Right atrium auricular region (tissue), 2 donors: ENCODE measurements around the gene C19orf38. TPM values are rescaled to one million over a fixed set of nuclear protein-coding genes. Genes with fewer than 3 reads are reported as not detected.

Experiments
- DNase-seq: peaks from one replicate; pipeline ENCODE4 v3.0.0-alpha.2; 2019; ENCODE audit warnings: low spot score
- H3K27ac ChIP-seq, 2 donors: fragments of 200-600 bp; sonication (generic); 1 replicate in 1 of 2; 2 replicates in 1 of 2; pipeline ENCODE4 v1.5.1; 2016 to 2019
- H3K27me3 ChIP-seq, 2 donors: fragments of 200-600 bp; sonication (generic); one replicate each; pipeline versions ENCODE4 v1.5.1 to v1.6.0; 2017 to 2019
- H3K36me3 ChIP-seq: fragments of 200-600 bp; sonication (generic); one replicate; pipeline ENCODE4 v1.5.1; 2016
- H3K4me1 ChIP-seq, 2 donors: fragments of 200-600 bp; sonication (generic); one replicate each; pipeline versions ENCODE4 v1.5.1 to v1.6.0; 2017 to 2019
- H3K4me3 ChIP-seq, 2 donors: fragments of 200-600 bp; sonication (generic); 1 replicate in 1 of 2; 2 replicates in 1 of 2; pipeline ENCODE4 v1.5.1; 2017 to 2019; ENCODE audit warnings: mild to moderate bottlenecking in 1 of 2, moderate library complexity in 1 of 2
- H3K9me3 ChIP-seq, 2 donors: fragments of 200-600 bp; sonication (generic); one replicate each; pipeline ENCODE4 v1.5.1; 2019
- CTCF ChIP-seq, 2 donors: fragments of 200-600 bp; sonication (generic); IDR thresholded peaks; one replicate each; pipeline ENCODE4 v1.5.1; 2019; ENCODE audit warnings: antibody characterized with exemption in 2 of 2
- total RNA-seq, 2 donors: library from RNA; depleted of rRNA; stranded (reverse); fragments of >200 nt; gene quantifications; one replicate each; pipeline ENCODE4 v1.1.0, GENCODE V29; 2016

Gene C19orf38
- total RNA-seq, 2 donors from 2014 or later, result 1.5 TPM; not detected in 1

GRCh38 chr19:10882108-10882457 is 33.9 kb downstream of the C19orf38 start:
- Histone ChIP-seq H3K36me3 (no peaks in the 10 kb centered on the region), H3K27me3 (no peaks in the 10 kb centered on the region), H3K27ac (peak overlapping the region; percentile 33 to 68), H3K4me1 (peaks cover 0 to 64% of the 10 kb centered on the region in 2 donors), H3K9me3 (no peaks in the 10 kb centered on the region), H3K4me3 (no peak overlapping the region)
- TF ChIP-seq CTCF (IDR thresholded peaks at IDR 0.05), result no peak
- no peak for DNase-seq

GRCh38 chr19:10884274-10884673 is 36.1 kb downstream of the C19orf38 start:
- no peak for TF ChIP-seq CTCF (IDR thresholded peaks at IDR 0.05)

GRCh38 chr19:10885201-10886169 is 37.3 kb downstream of the C19orf38 start:
- no peak overlapping the region for H3K27ac ChIP-seq

More at GRCh38 chr19:10884274-10884673, 36.1 kb downstream of the C19orf38 start:
- H3K9me3 ChIP-seq, result no peaks in the 10 kb centered on the region
- DNase-seq, result no peak
- no peaks in the 10 kb centered on the region for H3K27me3 ChIP-seq
- H3K36me3 ChIP-seq, result no peaks in the 10 kb centered on the region
- peaks cover 0 to 56% of the 10 kb centered on the region in 2 donors for H3K4me1 ChIP-seq
- no peak overlapping the region for H3K4me3 ChIP-seq
- no peak overlapping the region for H3K27ac ChIP-seq

GRCh38 chr19:10887616-10888367 is 39.6 kb downstream of the C19orf38 start:
- H3K36me3 ChIP-seq, result no peaks in the 10 kb centered on the region
- no peaks in the 10 kb centered on the region for H3K27me3 ChIP-seq
- H3K4me1 ChIP-seq, result peaks cover 0 to 48% of the 10 kb centered on the region in 2 donors
- H3K4me3 ChIP-seq, result no peak overlapping the region
- H3K27ac ChIP-seq, result no peak overlapping the region
- TF ChIP-seq CTCF (IDR thresholded peaks at IDR 0.05), result no peak
- DNase-seq, result no peak
- no peaks in the 10 kb centered on the region for H3K9me3 ChIP-seq

More at GRCh38 chr19:10885201-10886169, 37.3 kb downstream of the C19orf38 start:
- H3K4me3 ChIP-seq, result no peak overlapping the region
- H3K27me3 ChIP-seq, result no peaks in the 10 kb centered on the region
- no peaks in the 10 kb centered on the region for H3K9me3 ChIP-seq
- no peak for DNase-seq
- TF ChIP-seq CTCF (IDR thresholded peaks at IDR 0.05), result no peak
- H3K36me3 ChIP-seq, result no peaks in the 10 kb centered on the region
- H3K4me1 ChIP-seq, result peaks cover 0 to 49% of the 10 kb centered on the region in 2 donors

GRCh38 chr19:10888421-10888866 is 40.2 kb downstream of the C19orf38 start:
- Histone ChIP-seq H3K27ac (no peak overlapping the region), H3K9me3 (no peaks in the 10 kb centered on the region), H3K4me1 (peaks cover 0 to 54% of the 10 kb centered on the region in 2 donors), H3K36me3 (no peaks in the 10 kb centered on the region), H3K27me3 (no peaks in the 10 kb centered on the region), H3K4me3 (no peak overlapping the region)
- no peak for TF ChIP-seq CTCF (IDR thresholded peaks at IDR 0.05)
- DNase-seq, result no peak
